ENCODE measurements around the gene KCNE2.

KCNE2 gene, protein sequence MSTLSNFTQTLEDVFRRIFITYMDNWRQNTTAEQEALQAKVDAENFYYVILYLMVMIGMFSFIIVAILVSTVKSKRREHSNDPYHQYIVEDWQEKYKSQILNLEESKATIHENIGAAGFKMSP

GRCh38 chr21:34363733-34364132, at the start of gene KCNE2:
TSS of gene KCNE2 (plus strand) at chr21:34364006. CDS start at chr21:34370479, 6,473 bp downstream.
- no peak for DNase-seq (ENCODE audit: low read depth, low spot score)

DNA sequence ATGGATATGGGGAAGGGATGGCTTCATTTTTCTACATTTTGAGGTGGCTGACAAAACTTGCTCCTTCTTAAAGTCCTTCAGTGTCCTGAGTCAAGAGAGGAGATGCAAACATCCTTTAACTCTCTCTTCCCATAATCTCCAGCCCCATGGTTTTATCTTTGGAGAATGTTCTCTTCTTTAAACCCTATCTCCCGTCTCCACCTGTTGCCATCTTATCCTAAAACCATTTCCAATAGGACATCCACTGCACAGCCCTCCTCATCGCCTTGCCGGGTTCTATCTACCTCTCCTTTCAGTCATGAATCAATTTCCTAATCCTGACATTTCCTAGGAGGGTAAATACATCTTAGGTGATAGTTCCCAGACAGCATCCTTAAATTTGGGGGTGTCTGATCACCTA, 44.2 kb upstream of the KCNE2 start:
- no peak for DNase-seq (ENCODE audit: low read depth, low spot score)

DNA sequence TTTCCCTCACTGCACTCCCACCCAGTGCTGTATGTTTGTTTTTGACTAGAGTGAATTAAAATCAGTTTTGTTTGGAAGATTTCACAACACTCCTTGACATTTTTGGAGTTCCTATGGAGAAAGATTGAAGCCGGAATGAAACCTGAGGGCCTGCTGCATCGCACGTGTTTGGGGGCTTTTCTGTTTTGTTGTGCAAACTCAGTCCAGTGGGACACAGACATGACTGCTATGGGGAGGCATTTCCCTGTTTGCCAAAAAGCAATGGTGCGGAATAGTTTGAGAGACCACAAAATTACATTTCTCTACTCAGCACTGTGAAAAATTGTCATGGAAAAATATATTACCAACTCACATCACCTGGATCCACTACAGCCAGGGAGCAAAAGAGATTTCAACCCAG, 43.8 kb upstream of the KCNE2 start:
- no peak for DNase-seq (ENCODE audit: low read depth, low spot score)

- DNase-seq (ENCODE audit: low read depth, low spot score) = no peak
Measured at GRCh38 chr21:34330055-34330454, 33.8 kb upstream of the KCNE2 start.

- DNase-seq (ENCODE audit: low read depth, low spot score) = no peak
Measured at GRCh38 chr21:34331726-34332125, 32.1 kb upstream of the KCNE2 start.

- no peak for DNase-seq (ENCODE audit: low read depth, low spot score)
Measured at GRCh38 chr21:34332347-34332746, 31.5 kb upstream of the KCNE2 start.

- DNase-seq (ENCODE audit: low read depth, low spot score) = no peak
Measured at GRCh38 chr21:34333121-34333739, 30.6 kb upstream of the KCNE2 start.

DNA sequence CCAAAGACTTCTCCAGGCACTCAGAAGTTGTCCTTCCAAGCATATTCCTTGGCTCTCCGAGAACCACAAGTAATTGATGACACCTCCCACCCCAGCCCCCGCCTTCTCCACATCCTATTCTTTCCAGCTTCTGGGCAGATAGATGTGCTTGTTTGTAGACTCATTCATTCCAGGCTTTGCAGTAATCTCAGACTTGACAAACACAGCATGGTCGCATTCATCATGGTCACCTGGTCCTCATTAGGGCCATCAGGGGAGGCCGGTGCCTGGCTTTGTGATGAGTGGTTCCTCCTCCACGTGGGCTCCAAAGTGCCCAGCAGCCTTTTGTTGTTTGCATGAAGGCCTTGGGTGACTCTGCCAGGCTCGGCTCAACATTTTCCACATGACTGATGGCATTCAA, 28.5 kb upstream of the KCNE2 start:
- no peak for DNase-seq (ENCODE audit: low read depth, low spot score)

DNA sequence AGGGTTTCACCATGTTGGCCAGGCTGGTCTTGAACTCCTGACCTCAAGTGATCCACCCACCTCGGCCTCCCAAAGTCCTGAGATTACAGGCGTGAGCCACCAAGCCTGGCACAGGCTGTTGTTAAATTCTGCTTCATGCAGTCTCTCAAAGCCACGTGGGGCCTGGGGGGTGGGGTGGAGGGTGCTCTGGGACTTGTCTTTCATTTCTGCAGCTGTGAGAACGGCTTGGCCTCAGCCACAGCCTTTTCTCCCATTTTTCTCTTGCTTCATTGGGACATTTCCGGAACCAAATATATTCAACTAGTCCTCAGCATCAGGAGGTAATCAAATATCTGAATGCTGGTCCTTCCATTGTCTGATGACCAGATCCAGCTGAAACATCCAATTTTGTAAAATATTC, 27.6 kb upstream of the KCNE2 start:
- no peak for DNase-seq (ENCODE audit: low read depth, low spot score)

GRCh38 chr21:34336756-34337391, 26.9 kb upstream of the KCNE2 start:
- no peak for DNase-seq (ENCODE audit: low read depth, low spot score)

DNA sequence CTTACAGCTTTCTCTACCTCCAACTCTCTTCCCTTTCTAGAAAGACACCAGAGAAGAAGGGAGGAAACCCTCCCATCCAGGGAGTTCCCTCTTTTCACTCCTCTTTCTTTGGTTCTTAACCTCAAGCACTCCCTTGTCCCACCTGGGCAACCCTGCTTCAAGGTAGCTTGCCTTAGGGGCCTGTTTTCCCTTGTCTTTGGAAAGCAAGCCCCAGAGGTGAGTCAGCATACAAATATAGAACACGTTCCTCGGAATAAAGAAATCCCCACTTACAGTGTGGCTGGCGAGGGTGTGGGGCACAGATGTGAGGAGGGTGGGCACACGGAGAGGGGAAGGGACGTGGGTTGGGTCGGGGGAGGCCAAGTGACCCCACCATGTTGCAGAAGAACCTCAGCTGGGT, 26.1 kb upstream of the KCNE2 start:
- no peak for DNase-seq (ENCODE audit: low read depth, low spot score)

DNA sequence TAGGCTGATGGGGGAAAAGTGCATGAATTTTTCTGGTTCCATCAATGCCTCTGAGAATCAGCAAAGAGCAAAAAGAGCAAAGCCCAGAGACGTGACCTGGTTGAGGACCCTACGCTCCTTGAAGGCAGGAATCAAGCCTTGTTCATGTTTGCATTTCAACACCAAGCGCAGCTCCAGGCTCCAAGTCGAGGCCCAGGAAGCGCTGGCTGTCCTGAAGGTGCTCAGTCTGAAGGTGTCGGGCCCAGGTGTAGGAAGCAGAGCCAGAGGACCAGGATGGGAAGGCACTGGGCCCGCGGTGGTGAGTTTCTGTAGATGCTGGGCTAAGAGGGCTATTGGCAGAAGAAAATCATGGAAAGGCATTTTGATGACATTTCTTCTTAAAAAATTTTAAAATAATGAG, 25.6 kb upstream of the KCNE2 start:
- no peak for DNase-seq (ENCODE audit: low read depth, low spot score)

GRCh38 chr21:34340061-34340460, 23.7 kb upstream of the KCNE2 start:
- DNase-seq (ENCODE audit: low read depth, low spot score) = no peak

DNA sequence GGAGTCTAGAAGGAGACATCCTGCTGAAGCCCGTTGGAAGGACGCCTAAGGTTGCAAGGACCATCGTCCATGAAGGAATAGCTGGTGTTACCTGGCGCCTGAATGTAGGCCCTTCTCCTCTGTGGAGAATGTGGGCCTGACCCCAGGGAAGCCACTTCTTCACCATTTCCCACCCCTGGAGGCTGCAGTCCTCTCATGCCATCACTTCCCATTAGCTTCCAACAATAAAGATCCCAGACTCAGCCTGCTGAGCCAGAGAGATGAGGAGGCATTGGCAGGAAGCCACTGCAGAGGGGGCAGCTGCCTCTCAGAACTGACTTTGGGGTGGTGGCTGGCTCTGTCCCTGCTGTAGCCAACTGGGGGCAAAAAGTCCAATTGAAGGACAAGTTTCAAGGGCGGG, 21.3 kb upstream of the KCNE2 start:
- no peak for DNase-seq (ENCODE audit: low read depth, low spot score)

GRCh38 chr21:34343347-34343746, 20.5 kb upstream of the KCNE2 start:
- DNase-seq (ENCODE audit: low read depth, low spot score) = no peak

GRCh38 chr21:34343838-34344381, 19.9 kb upstream of the KCNE2 start:
- no peak for DNase-seq (ENCODE audit: low read depth, low spot score)

GRCh38 chr21:34344584-34344983, 19.2 kb upstream of the KCNE2 start:
- DNase-seq (ENCODE audit: low read depth, low spot score) = no peak

DNA sequence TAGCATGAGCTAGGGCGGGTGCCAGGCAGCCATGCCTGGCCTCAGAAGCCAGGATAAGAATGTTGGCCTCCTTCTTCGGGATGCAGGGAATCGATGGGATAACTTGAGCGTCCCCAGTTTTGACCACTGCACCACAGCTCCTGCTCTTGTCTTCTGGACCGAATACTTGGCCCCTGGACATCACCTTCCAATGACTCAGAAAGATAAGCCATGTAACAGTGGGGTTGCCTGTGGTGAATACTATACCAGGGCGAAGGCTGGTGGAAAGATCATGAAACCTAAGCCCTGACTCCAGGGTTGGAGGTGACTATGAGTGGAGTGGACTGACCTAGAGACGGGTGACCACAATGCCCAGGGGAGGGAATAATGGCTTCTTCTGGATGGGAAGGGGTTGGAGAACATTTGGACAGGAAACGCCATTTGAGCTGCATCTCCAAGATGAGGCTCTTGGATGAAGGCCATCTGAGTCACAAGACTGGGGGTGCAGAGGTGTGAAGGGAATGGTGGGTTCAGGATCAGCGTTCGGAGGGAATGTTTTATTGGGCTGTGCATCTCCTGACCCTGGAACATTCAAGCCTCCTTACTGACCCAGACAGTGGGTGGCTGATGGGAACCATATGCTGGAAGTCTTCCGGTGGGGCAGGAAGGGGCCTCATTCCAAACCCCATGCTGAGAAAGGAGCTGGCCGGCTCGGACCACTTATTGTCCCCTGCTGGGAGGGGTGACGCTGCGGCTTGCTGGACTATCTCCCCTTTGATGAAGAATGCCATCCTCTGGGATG, 18.5 kb upstream of the KCNE2 start:
- DNase-seq (ENCODE audit: low read depth, low spot score) = no peak

DNA sequence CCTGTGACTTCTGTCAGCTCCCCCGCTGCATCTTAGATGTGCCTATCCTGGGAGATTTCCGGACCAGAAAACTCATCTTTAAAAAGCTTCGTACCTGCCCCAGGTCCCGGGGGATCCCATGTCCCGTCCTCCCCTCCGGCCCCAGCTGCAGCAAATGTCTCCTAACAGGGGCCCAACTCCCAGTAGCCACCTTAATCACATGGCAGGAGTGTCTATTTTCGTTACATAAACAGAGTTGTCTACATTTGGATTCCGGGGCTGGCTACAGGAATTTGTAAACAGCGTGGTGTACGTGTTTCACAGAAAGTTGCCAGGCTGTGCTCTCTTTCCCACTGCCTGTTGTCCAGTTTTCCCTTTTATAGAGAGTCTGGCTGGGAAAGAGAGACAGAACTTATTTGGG, 17.9 kb upstream of the KCNE2 start:
- no peak for DNase-seq (ENCODE audit: low read depth, low spot score)

- no peak for DNase-seq (ENCODE audit: low read depth, low spot score)
Measured at GRCh38 chr21:34348890-34349519, 14.8 kb upstream of the KCNE2 start.

DNA sequence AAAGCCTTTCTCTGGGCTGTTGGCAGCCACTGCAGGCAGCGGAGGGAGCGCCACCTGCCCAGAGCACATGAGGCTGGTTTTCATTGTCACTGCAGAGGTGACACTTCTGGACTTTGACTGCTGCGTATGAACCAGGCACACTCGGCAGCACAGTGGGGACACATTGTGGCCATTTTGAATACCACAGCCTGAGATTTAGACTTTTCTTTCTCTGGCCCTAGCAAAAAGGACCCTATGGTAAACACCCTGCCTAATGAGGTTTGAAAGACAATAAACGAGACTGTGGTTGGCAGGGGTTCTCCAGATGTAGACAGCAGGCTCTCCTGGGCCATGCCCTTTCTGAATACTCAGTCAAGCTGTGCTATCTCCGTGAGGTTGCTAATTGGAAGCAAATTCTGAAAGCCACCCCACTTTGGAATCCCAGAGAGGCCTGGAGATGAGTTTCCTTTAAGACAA, 12.0 kb upstream of the KCNE2 start:
- DNase-seq (ENCODE audit: low read depth, low spot score) = no peak

DNA sequence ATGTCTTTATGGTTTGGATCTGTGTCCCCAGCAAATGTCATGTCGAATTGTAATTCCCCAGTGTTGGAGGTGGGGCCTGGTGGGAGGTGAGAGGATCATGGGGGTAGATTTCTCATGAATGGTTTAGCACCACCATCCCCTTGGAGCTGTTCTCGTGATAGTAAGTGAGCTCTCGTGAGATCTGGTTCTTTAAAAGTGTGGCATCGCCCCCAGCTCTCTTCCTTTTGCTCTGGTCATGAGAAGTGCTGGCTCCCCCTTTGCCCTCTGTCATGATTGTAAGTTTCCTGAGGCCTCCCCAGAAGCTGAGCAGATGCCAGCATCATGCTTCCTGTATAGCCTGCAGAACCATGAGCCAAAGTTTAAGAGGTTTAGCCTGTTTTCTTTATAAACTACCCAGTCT, 11.2 kb upstream of the KCNE2 start:
- no peak for DNase-seq (ENCODE audit: low read depth, low spot score)
